AG20443 (cell line): ENCODE measurements around the gene SALL2.
A peak's percentile ranks its signal among the peaks of the same experiment; 100 is the strongest.

Source experiments
- DNase-seq: peaks from one replicate; pipeline ENCODE4 v3.0.0; 2012; ENCODE audit warnings: low spot score, mixed read lengths

Gene SALL2

GRCh38 chr14:21527318-21527679, 1.2 kb upstream of the SALL2 start:
- no peak for DNase-seq

- no peak for DNase-seq
Measured at GRCh38 chr14:21526672-21527317, 649 bp upstream of the SALL2 start.

GRCh38 chr14:21525571-21525961, 580 bp downstream of the SALL2 start:
- DNase-seq: no peak

GRCh38 chr14:21524575-21525490, 1.3 kb downstream of the SALL2 start:
- DNase-seq: no peak

GRCh38 chr14:21523203-21523602, 2.9 kb downstream of the SALL2 start:
- DNase-seq: no peak

- DNase-seq: peak; percentile 16
Measured at GRCh38 chr14:21521501-21521900, 4.6 kb downstream of the SALL2 start.

GRCh38 chr14:21520767-21521166, 5.4 kb downstream of the SALL2 start:
- DNase-seq: no peak

- no peak for DNase-seq
Measured at GRCh38 chr14:21518725-21519124, 7.4 kb downstream of the SALL2 start.

- no peak for DNase-seq
Measured at GRCh38 chr14:21514341-21514740, 11.8 kb downstream of the SALL2 start.

- peak; percentile 96 for DNase-seq
Measured at GRCh38 chr14:21510735-21511657, 15.2 kb downstream of the SALL2 start, which contains the start of gene METTL3. TSS of gene METTL3 (minus strand) at chr14:21511340. CDS start at chr14:21511223, 117 bp downstream.

GRCh38 chr14:21509432-21510143, 16.6 kb downstream of the SALL2 start:
- DNase-seq: no peak

GRCh38 chr14:21506557-21506956, 19.6 kb downstream of the SALL2 start:
- no peak for DNase-seq

- no peak for DNase-seq
Measured at GRCh38 chr14:21505012-21505553, 21.1 kb downstream of the SALL2 start.

GRCh38 chr14:21503376-21503775, 22.8 kb downstream of the SALL2 start:
- DNase-seq: no peak

- DNase-seq: no peak
Measured at GRCh38 chr14:21501568-21501967, 24.6 kb downstream of the SALL2 start.

GRCh38 chr14:21498540-21499526, 27.3 kb downstream of the SALL2 start:
- peak; percentile 50 for DNase-seq

GRCh38 chr14:21496453-21496852, 29.7 kb downstream of the SALL2 start:
- no peak for DNase-seq

GRCh38 chr14:21494902-21495762, 31.0 kb downstream of the SALL2 start:
- no peak for DNase-seq

GRCh38 chr14:21486640-21487087, 39.5 kb downstream of the SALL2 start:
- DNase-seq: peak; percentile 68
